ENCODE data around the gene CDC42BPG. TPM values are rescaled to one million over a fixed set of nuclear protein-coding genes. Genes with fewer than 3 reads are reported as not detected.

CDC42BPG gene
- total RNA-seq, 1 donor from 2014 or later: under 0.01 TPM

DNA sequence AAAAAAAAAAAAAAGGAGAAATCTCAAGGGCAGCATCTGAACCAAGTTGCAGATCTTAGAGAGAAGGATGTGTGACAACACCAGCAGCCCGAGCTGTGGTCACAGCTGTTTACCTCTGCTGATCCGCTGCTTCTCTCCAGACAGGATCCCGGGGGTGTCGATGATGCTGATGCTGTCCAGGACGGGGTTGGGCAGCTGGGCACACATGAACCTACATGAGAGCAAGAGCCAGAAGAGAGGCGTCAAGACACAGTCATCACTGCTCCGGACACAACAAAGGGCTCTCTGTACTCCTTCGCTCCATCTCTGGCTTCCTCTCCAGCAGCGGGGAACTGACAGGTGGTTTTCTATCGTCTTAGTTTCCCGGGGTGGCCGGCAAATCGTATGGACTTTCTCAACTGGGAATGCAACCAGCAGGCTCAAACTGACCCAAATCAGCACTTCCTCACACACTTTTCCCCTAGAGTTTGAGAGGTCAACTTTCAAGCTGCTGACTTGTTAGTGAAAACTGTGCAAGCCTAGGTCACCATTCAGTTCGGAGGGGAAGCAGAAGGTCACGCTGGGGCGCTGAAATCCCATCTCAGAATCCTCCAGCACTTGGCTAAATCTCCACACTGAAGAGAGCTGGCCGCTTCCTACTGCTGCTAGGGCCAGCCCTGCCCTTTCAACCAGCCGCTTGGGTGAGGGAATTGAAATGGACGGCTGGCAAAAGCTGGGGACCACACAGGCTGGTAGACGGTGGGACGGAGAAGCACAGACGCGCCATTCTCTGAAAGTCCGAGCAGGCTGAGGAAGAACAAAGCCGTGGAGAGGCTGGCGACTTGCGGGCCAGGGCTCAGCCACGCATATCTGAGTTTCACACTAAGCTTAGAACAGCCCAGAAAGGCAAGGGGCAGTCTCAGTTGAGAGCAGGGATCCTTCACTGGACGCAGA is 30.1 kb upstream of the CDC42BPG start:
- peak overlapping the region; percentile 3 to 45 (median 4) for H3K4me3 ChIP-seq (ENCODE audit: low read length in 3 of 3)
- H3K27me3 ChIP-seq (ENCODE audit: control insufficient read depth in 3 of 3, insufficient read depth in 3 of 3, low read length in 3 of 3): no peaks in the 10 kb centered on the region
- peak overlapping the region; percentile 69 for H3K27ac ChIP-seq (ENCODE audit: low read depth, low read length)
- peak overlapping the region in 2 of 3 donors; percentile 27 to 57 for H3K9ac ChIP-seq (ENCODE audit: low read depth in 1 of 3, low read length in 3 of 3)
- H3K9me3 ChIP-seq (ENCODE audit: control insufficient read depth in 3 of 3, low read length in 3 of 3): no peaks in the 10 kb centered on the region
- H3K36me3 ChIP-seq (ENCODE audit: control insufficient read depth in 3 of 3, insufficient read depth in 3 of 3, low read length in 3 of 3): peaks cover 17 to 22% (median 19%) of the 10 kb centered on the region in 3 donors
- peaks cover 74 to 87% (median 81%) of the 10 kb centered on the region in 3 donors for H3K4me1 ChIP-seq (ENCODE audit: control insufficient read depth in 3 of 3, insufficient read depth in 3 of 3, low read length in 3 of 3)

DNA sequence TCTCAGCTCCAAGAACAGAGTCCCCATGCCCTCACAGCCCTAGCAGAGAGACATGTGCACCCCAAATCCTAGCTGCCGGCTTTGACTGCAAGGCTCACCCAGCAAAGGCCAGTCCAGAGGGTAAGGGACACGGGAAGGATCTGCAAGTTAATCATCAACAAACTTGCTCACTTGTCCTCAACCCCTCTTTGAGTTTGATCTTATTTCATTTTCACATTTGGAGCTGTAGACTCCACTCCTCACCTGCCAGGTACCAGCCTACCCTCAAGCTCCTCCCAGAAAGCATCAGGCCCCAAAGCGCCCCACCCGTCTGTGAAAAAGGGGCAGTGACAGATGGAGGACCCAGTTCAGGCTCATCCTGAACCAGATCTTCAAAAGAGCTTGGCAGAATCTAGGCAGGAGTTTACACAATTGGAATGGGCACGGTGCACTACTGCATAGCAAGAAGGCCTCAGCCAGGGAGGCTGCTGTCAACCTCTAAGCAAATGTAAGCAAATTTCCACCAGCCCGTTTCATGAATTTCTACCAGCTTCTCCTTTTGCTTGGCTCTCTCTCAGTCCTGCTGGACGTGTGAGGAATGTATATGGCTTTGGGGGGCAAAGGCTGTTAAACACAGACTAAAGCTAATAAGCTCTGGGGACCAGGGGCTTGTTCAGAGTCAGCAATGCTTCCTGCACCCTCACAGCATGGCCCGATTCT is 28.5 kb upstream of the CDC42BPG start:
- Histone ChIP-seq H3K27ac (ENCODE audit: low read depth, low read length) (no peak overlapping the region), H3K9me3 (ENCODE audit: control insufficient read depth in 3 of 3, low read length in 3 of 3) (no peaks in the 10 kb centered on the region), H3K9ac (ENCODE audit: low read depth in 1 of 3, low read length in 3 of 3) (peak overlapping the region in 1 of 3 donors; percentile 45), H3K4me1 (ENCODE audit: control insufficient read depth in 3 of 3, insufficient read depth in 3 of 3, low read length in 3 of 3) (peaks cover 83 to 92% (median 87%) of the 10 kb centered on the region in 3 donors), H3K36me3 (ENCODE audit: control insufficient read depth in 3 of 3, insufficient read depth in 3 of 3, low read length in 3 of 3) (peaks cover 17 to 22% (median 19%) of the 10 kb centered on the region in 3 donors), H3K4me3 (ENCODE audit: low read length in 3 of 3) (no peak overlapping the region), H3K27me3 (ENCODE audit: control insufficient read depth in 3 of 3, insufficient read depth in 3 of 3, low read length in 3 of 3) (no peaks in the 10 kb centered on the region)

DNA sequence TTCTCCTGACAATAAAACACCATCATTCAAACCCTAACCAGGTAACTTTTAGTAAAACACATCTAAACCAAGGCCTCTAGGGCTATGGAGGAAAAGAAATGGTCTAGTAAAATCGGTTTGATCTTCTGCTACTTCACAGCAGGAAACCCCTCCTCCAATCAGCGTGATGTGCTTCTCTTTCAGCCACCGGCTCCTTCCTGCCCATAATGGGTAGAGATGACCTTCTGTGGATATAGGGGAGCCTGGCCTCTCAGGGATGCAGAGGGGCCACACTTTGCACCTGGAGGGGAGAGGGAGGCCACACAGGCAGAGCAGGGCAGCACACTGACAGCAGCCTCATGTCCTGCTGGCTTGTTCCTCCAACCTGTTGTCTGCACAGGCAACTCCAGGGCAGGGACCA is 27.0 kb upstream of the CDC42BPG start:
- Histone ChIP-seq H3K27ac (ENCODE audit: low read depth, low read length) (peak overlapping the region; percentile 89), H3K27me3 (ENCODE audit: control insufficient read depth in 3 of 3, insufficient read depth in 3 of 3, low read length in 3 of 3) (no peaks in the 10 kb centered on the region), H3K4me1 (ENCODE audit: control insufficient read depth in 3 of 3, insufficient read depth in 3 of 3, low read length in 3 of 3) (peaks cover 77 to 82% (median 80%) of the 10 kb centered on the region in 3 donors), H3K9me3 (ENCODE audit: control insufficient read depth in 3 of 3, low read length in 3 of 3) (no peaks in the 10 kb centered on the region), H3K9ac (ENCODE audit: low read depth in 1 of 3, low read length in 3 of 3) (peak overlapping the region; percentile 46 to 72 (median 63)), H3K4me3 (ENCODE audit: low read length in 3 of 3) (peak overlapping the region in 1 of 3 donors; percentile 49), H3K36me3 (ENCODE audit: control insufficient read depth in 3 of 3, insufficient read depth in 3 of 3, low read length in 3 of 3) (peaks cover 17 to 22% (median 21%) of the 10 kb centered on the region in 3 donors)

DNA sequence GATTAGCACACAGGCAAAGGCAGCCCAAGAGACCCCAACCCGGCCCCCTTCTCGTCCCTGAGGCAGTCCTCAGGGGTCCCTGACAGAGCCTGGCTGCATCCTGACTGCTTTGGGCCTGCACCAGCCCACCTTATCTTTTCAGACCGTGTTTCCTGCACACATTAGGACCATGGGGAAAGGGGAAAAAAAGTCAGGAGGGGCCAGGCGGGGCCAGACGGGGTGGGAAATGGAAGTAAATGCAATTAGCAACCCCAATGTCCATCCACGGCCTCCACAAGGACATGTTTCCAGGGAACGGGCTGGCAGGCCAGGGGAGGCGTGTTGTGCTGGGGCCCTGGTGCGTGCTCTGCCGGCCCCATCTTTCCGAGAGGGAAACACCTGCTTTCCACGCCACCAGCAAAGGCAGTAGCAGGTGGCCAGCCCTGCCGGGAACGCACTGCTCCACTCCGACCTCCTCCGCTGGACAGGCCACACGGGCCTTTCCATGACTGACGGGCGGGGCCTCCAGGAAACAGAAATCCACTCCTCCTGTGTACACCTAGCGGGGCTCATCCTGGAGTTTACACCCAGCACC is 26.5 kb upstream of the CDC42BPG start:
- Histone ChIP-seq H3K27me3 (ENCODE audit: control insufficient read depth in 3 of 3, insufficient read depth in 3 of 3, low read length in 3 of 3) (no peaks in the 10 kb centered on the region), H3K9ac (ENCODE audit: low read depth in 1 of 3, low read length in 3 of 3) (peak overlapping the region; percentile 63 to 72 (median 65)), H3K9me3 (ENCODE audit: control insufficient read depth in 3 of 3, low read length in 3 of 3) (no peaks in the 10 kb centered on the region), H3K4me1 (ENCODE audit: control insufficient read depth in 3 of 3, insufficient read depth in 3 of 3, low read length in 3 of 3) (peaks cover 76 to 81% (median 78%) of the 10 kb centered on the region in 3 donors), H3K27ac (ENCODE audit: low read depth, low read length) (peak overlapping the region; percentile 89), H3K4me3 (ENCODE audit: low read length in 3 of 3) (peak overlapping the region; percentile 20 to 56 (median 46)), H3K36me3 (ENCODE audit: control insufficient read depth in 3 of 3, insufficient read depth in 3 of 3, low read length in 3 of 3) (peaks cover 17 to 22% (median 21%) of the 10 kb centered on the region in 3 donors)

GRCh38 chr11:64870176-64870892 is 25.9 kb upstream of the CDC42BPG start:
- Histone ChIP-seq H3K9ac (ENCODE audit: low read depth in 1 of 3, low read length in 3 of 3) (peak overlapping the region; percentile 54 to 72 (median 65)), H3K4me1 (ENCODE audit: control insufficient read depth in 3 of 3, insufficient read depth in 3 of 3, low read length in 3 of 3) (peaks cover 74 to 78% (median 78%) of the 10 kb centered on the region in 3 donors), H3K36me3 (ENCODE audit: control insufficient read depth in 3 of 3, insufficient read depth in 3 of 3, low read length in 3 of 3) (peaks cover 17 to 22% (median 21%) of the 10 kb centered on the region in 3 donors), H3K27ac (ENCODE audit: low read depth, low read length) (peak overlapping the region; percentile 89), H3K4me3 (ENCODE audit: low read length in 3 of 3) (peak overlapping the region; percentile 36 to 56 (median 46)), H3K27me3 (ENCODE audit: control insufficient read depth in 3 of 3, insufficient read depth in 3 of 3, low read length in 3 of 3) (no peaks in the 10 kb centered on the region), H3K9me3 (ENCODE audit: control insufficient read depth in 3 of 3, low read length in 3 of 3) (no peaks in the 10 kb centered on the region)

DNA sequence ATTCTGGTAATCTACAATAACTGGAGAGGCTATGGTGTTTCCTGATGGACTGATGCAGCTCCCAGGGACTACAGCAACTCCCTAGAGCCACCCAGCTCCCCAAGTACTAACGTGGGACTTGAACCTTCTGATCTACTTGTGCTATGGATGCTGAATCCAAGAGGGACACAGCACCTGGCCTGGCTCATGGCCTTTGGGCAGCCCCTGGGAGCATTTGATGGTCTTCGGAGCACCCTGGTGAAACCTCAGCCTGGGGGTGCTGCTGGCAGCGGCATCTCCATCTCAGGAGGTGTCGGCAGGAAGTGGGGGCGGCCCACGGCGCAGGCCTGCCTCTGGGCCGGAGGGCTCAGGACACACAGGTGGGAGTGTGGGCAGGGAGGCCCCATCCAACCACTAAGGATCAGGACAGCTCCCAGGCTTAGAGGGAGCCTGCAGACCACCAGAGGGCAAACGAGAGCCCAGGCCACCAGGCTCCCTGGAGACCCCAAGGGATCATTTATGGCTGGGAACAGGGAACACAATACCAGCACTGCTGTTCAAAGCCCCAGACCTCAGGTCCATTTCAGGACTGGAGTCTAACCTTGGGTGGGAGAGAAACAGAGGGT is 25.2 kb upstream of the CDC42BPG start:
- peak overlapping the region; percentile 89 for H3K27ac ChIP-seq (ENCODE audit: low read depth, low read length)
- peaks cover 17 to 21% (median 21%) of the 10 kb centered on the region in 3 donors for H3K36me3 ChIP-seq (ENCODE audit: control insufficient read depth in 3 of 3, insufficient read depth in 3 of 3, low read length in 3 of 3)
- no peaks in the 10 kb centered on the region for H3K27me3 ChIP-seq (ENCODE audit: control insufficient read depth in 3 of 3, insufficient read depth in 3 of 3, low read length in 3 of 3)
- peak overlapping the region; percentile 36 to 58 (median 46) for H3K4me3 ChIP-seq (ENCODE audit: low read length in 3 of 3)
- peak overlapping the region; percentile 63 to 72 (median 70) for H3K9ac ChIP-seq (ENCODE audit: low read depth in 1 of 3, low read length in 3 of 3)
- H3K9me3 ChIP-seq (ENCODE audit: control insufficient read depth in 3 of 3, low read length in 3 of 3): no peaks in the 10 kb centered on the region
- H3K4me1 ChIP-seq (ENCODE audit: control insufficient read depth in 3 of 3, insufficient read depth in 3 of 3, low read length in 3 of 3): peaks cover 76 to 78% (median 78%) of the 10 kb centered on the region in 3 donors

GRCh38 chr11:64868904-64869570 is 24.6 kb upstream of the CDC42BPG start:
- Histone ChIP-seq H3K9me3 (ENCODE audit: control insufficient read depth in 3 of 3, low read length in 3 of 3) (no peaks in the 10 kb centered on the region), H3K4me1 (ENCODE audit: control insufficient read depth in 3 of 3, insufficient read depth in 3 of 3, low read length in 3 of 3) (peaks cover 77 to 79% (median 79%) of the 10 kb centered on the region in 3 donors), H3K9ac (ENCODE audit: low read depth in 1 of 3, low read length in 3 of 3) (peak overlapping the region; percentile 63 to 72 (median 70)), H3K36me3 (ENCODE audit: control insufficient read depth in 3 of 3, insufficient read depth in 3 of 3, low read length in 3 of 3) (peaks cover 15 to 17% (median 16%) of the 10 kb centered on the region in 3 donors), H3K27ac (ENCODE audit: low read depth, low read length) (peak overlapping the region; percentile 89), H3K27me3 (ENCODE audit: control insufficient read depth in 3 of 3, insufficient read depth in 3 of 3, low read length in 3 of 3) (no peaks in the 10 kb centered on the region), H3K4me3 (ENCODE audit: low read length in 3 of 3) (peak overlapping the region; percentile 7 to 49 (median 46))

DNA sequence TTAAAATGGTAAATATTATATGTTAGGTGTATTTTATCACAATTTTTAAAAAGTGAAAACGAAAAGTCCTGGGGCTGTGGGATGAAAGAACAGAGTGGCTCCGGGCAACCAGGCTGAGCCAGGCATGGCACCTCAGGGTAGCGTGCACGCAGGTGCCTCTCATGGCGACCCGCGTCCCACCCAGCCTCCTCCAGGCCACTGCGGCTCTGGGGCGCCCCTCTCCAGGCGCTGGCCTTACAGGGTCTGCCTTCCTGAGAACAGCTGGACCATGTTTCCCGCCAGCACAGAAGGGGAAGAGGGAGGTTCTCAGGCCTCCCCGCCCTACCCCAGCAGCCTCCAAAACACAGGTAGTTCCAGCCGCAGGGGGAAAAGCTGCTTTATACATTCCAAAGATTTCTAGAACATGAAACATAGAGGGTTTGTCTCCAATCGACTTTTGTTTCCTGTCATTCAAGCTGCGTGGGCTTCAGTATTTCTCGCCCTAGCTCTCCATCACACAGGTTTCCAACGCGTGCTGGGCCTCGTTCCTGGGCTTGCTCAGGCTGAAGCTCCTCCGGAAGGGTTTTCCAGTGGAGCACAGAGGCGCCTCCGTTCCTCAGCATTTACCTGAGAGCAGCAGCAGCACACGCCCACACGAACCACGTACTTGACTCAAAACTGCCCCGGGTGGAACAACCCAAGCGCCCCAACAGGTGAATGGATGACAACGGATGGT is 23.5 kb upstream of the CDC42BPG start:
- Histone ChIP-seq H3K9me3 (ENCODE audit: control insufficient read depth in 3 of 3, low read length in 3 of 3) (no peaks in the 10 kb centered on the region), H3K4me3 (ENCODE audit: low read length in 3 of 3) (no peak overlapping the region), H3K27me3 (ENCODE audit: control insufficient read depth in 3 of 3, insufficient read depth in 3 of 3, low read length in 3 of 3) (no peaks in the 10 kb centered on the region), H3K36me3 (ENCODE audit: control insufficient read depth in 3 of 3, insufficient read depth in 3 of 3, low read length in 3 of 3) (peaks cover 9 to 11% (median 9%) of the 10 kb centered on the region in 3 donors), H3K27ac (ENCODE audit: low read depth, low read length) (peak overlapping the region; percentile 89), H3K9ac (ENCODE audit: low read depth in 1 of 3, low read length in 3 of 3) (peak overlapping the region in 2 of 3 donors; percentile 70 to 72), H3K4me1 (ENCODE audit: control insufficient read depth in 3 of 3, insufficient read depth in 3 of 3, low read length in 3 of 3) (peaks cover 83 to 85% (median 85%) of the 10 kb centered on the region in 3 donors)

Data from skeletal muscle tissue (tissue), 4 donors.